GM12878 (cell line): ENCODE results near the gene POLDIP3. TPM values are rescaled to one million over a fixed set of nuclear protein-coding genes. Genes with fewer than 3 reads are reported as not detected.

Experiments used
- ATAC-seq: fragments of 200-7000 bp; cut with Tn5 transposase; 3 replicates; pipeline ENCODE4 v1.9.1; 2020; ENCODE audit warnings: mild to moderate bottlenecking, moderate library complexity
- Bru-seq: library from RNA; stranded (reverse); fragments of 400-500 nt; gene quantifications from one replicate; lab custom pipeline; 2021; lab: Mats Ljungman, UMichigan
- BruChase-seq, 2 experiments: library from RNA; stranded (reverse); fragments of 400-500 nt; gene quantifications; one replicate each; lab custom pipeline; 2021; lab: Mats Ljungman, UMichigan
- BruUV-seq: library from RNA; stranded (reverse); fragments of 400-500 nt; replicated peaks from 2 replicates; lab custom pipeline; 2021; lab: Mats Ljungman, UMichigan
- CTCF ChIA-PET: fragments of 300-600 bp; sonication (Branson Sonifier 250); formaldehyde crosslinking; extraction: SDS; loops from one replicate; lab custom pipeline; 2021; ENCODE audit warnings: inconsistent platforms; lab: Yijun Ruan, JAX
- POLR2A ChIA-PET: fragments of 350-600 bp; formaldehyde crosslinking; extraction: SDS; loops from one replicate; lab custom pipeline; 2021; ENCODE audit warnings: inconsistent platforms; lab: Charles Lee
- RAD21 ChIA-PET: fragments of 300-600 bp; sonication (Branson Sonifier 250); formaldehyde crosslinking; loops from one replicate; lab custom pipeline; 2023; ENCODE audit warnings: antibody characterized with exemption; ENCODE audit not compliant: unreplicated experiment; lab: Charles Lee
- SMC1A ChIA-PET: fragments of 300-600 bp; sonication (Branson Sonifier 250); formaldehyde crosslinking; loops from one replicate; lab custom pipeline; 2023; ENCODE audit not compliant: unreplicated experiment, uncharacterized antibody; lab: Charles Lee
- DNase-seq: peaks from one replicate; pipeline ENCODE4 v3.0.0-alpha.2; 2011; ENCODE audit warnings: low read depth, low spot score
- FAIRE-seq: peaks from 3 replicates; lab custom pipeline; 2011; peaks lifted over from hg19 to GRCh38; lab: Jason Lieb, UNC
- H2AFZ ChIP-seq: 2 replicates; pipeline ENCODE4 v1.6.0; 2011; ENCODE audit warnings: low read depth, low read length, control low read depth; ENCODE audit not compliant: control insufficient read depth
- H3K27ac ChIP-seq: 2 replicates; pipeline ENCODE4 v1.5.1; 2011; ENCODE audit warnings: control low read depth; ENCODE audit not compliant: control insufficient read depth, insufficient read depth
- H3K27me3 ChIP-seq, 2 experiments: replicated peaks in 1 of 2; 2 replicates each; pipeline versions ENCODE4 v1.6.0 to v1.6.1; 2011; ENCODE audit warnings: low read length in 1 of 2; ENCODE audit not compliant: control insufficient read depth in 2 of 2, insufficient read depth in 2 of 2
- H3K36me3 ChIP-seq, 2 experiments: 2 replicates each; pipeline ENCODE4 v1.5.1; 2011; ENCODE audit warnings: low read length in 1 of 2; ENCODE audit not compliant: control insufficient read depth in 2 of 2, insufficient read depth in 2 of 2
- H3K4me1 ChIP-seq: 2 replicates; pipeline ENCODE4 v1.6.1; 2011; ENCODE audit warnings: mild to moderate bottlenecking, low read length, moderate library complexity, mixed read lengths; ENCODE audit not compliant: control insufficient read depth, insufficient read depth
- H3K4me2 ChIP-seq: 2 replicates; pipeline ENCODE4 v1.6.0; 2011; ENCODE audit warnings: control low read depth; ENCODE audit not compliant: control insufficient read depth, insufficient read depth
- H3K4me3 ChIP-seq: fragments of 200-600 bp; sonication (generic); 2 replicates; pipeline ENCODE4 v1.5.1; 2016
- H3K79me2 ChIP-seq: 2 replicates; pipeline ENCODE4 v1.6.0; 2011; ENCODE audit warnings: low read length; ENCODE audit not compliant: control insufficient read depth, insufficient read depth
- H3K9ac ChIP-seq: 2 replicates; pipeline ENCODE4 v1.8.0; 2011; ENCODE audit warnings: low read length, control low read depth, mixed read lengths; ENCODE audit not compliant: control insufficient read depth, insufficient read depth
- H3K9me3 ChIP-seq: replicated peaks from 3 replicates; pipeline ENCODE4 v1.5.1; 2011; ENCODE audit warnings: mild to moderate bottlenecking, low read length; ENCODE audit not compliant: control insufficient read depth, insufficient read depth
- H4K20me1 ChIP-seq: 2 replicates; pipeline ENCODE4 v1.6.0; 2011; ENCODE audit not compliant: control insufficient read depth, insufficient read depth
- CHD1 ChIP-seq: IDR thresholded peaks from 2 replicates; pipeline ENCODE4 v1.6.1; 2012; ENCODE audit warnings: low read depth, low read length, improper control_type of control experiment
- CREM ChIP-seq: IDR thresholded peaks from 2 replicates; pipeline ENCODE4 v1.6.1; 2014; ENCODE audit warnings: antibody characterized with exemption, low read depth
- E4F1 ChIP-seq: fragments of 450-650 bp; IDR thresholded peaks from 2 replicates; pipeline ENCODE4 v1.6.1; 2018; ENCODE audit warnings: borderline replicate concordance, mild to moderate bottlenecking; ENCODE audit not compliant: partially characterized antibody
- FOXK2 ChIP-seq: fragments of 450-650 bp; IDR thresholded peaks from 2 replicates; pipeline ENCODE4 v1.6.1; 2017; ENCODE audit warnings: mild to moderate bottlenecking, moderate library complexity
- HDGF ChIP-seq: fragments of 450-650 bp; IDR thresholded peaks from 2 replicates; pipeline ENCODE4 v1.6.1; 2016; ENCODE audit warnings: antibody characterized with exemption
- IKZF2 ChIP-seq, 2 experiments: fragments of 450-650 bp; IDR thresholded peaks; 2 replicates each; pipeline ENCODE4 v1.6.1; 2017; ENCODE audit warnings: mild to moderate bottlenecking in 2 of 2, moderate library complexity in 2 of 2
- JUND ChIP-seq: IDR thresholded peaks from 2 replicates; pipeline ENCODE4 v1.6.1; 2012; ENCODE audit warnings: low read depth, mild to moderate bottlenecking, low read length, improper control_type of control experiment, moderate library complexity
- LARP7 ChIP-seq: fragments of 450-650 bp; IDR thresholded peaks from 2 replicates; pipeline ENCODE4 v1.6.1; 2017; ENCODE audit warnings: mild to moderate bottlenecking
- MEF2A ChIP-seq: IDR thresholded peaks from 2 replicates; pipeline ENCODE4 v1.6.1; 2011; ENCODE audit warnings: low read depth, mild to moderate bottlenecking, low read length, moderate library complexity; ENCODE audit not compliant: insufficient read depth
- MYB ChIP-seq: fragments of 150-350 bp; IDR thresholded peaks from 2 replicates; pipeline ENCODE4 v1.6.1; 2014; ENCODE audit warnings: mild to moderate bottlenecking, low read depth, low read length, borderline replicate concordance
- NFYB ChIP-seq: IDR thresholded peaks from 2 replicates; pipeline ENCODE4 v1.6.1; 2011; ENCODE audit warnings: low read depth, mild to moderate bottlenecking, low read length, improper control_type of control experiment, moderate library complexity; ENCODE audit not compliant: insufficient read depth
- RCOR1 ChIP-seq: conservative IDR thresholded peaks from 2 replicates; pipeline ENCODE4 v1.6.1; 2012; ENCODE audit warnings: low read depth, low read length, improper control_type of control experiment
- SREBF1 ChIP-seq: IDR thresholded peaks from 2 replicates; pipeline ENCODE4 v1.6.1; 2012; ENCODE audit warnings: mild to moderate bottlenecking, low read length
- SRF ChIP-seq, 2 experiments: IDR thresholded peaks; 2 replicates each; pipeline ENCODE4 v1.6.1; 2011; ENCODE audit warnings: low read depth in 2 of 2, low read length in 2 of 2, mild to moderate bottlenecking in 1 of 2, moderate library complexity in 1 of 2
- ZNF207 ChIP-seq: fragments of 450-650 bp; IDR thresholded peaks from 2 replicates; pipeline ENCODE4 v1.6.1; 2014; ENCODE audit warnings: antibody characterized with exemption, mild to moderate bottlenecking, borderline replicate concordance
- ZNF24 ChIP-seq: fragments of 450-650 bp; IDR thresholded peaks from 2 replicates; pipeline ENCODE4 v1.6.1; 2017; ENCODE audit warnings: antibody characterized with exemption, mild to moderate bottlenecking
- WGBS: methylation state at CpG from one replicate; pipeline ENCODE4 v1.1.6; 2016; ENCODE audit warnings: low lambda C conversion rate; ENCODE audit not compliant: insufficient replicate concordance, insufficient coverage; ENCODE audit errors: missing lambda C conversion rate; 5-methylcytosine and 5-hydroxymethylcytosine counted together
- in situ Hi-C: fragments of 300-500 bp; cut with MboI; formaldehyde crosslinking; loops from 9 replicates; pipeline ENCODE4 v1.14.3; 2018; ENCODE audit warnings: mixed read lengths
- intact Hi-C: fragments of 100-400 bp; cut with micrococcal nuclease; formaldehyde crosslinking; loops from one replicate; pipeline ENCODE4 v1.14.2; 2022; ENCODE audit not compliant: unreplicated experiment
- long read RNA-seq, 2 experiments: library from polyadenylated mRNA; unstranded; transcript quantifications; one replicate each; pipeline ENCODE4 v2.0.0, GENCODE V29; 2019 to 2020
- polyA minus RNA-seq, 3 experiments: library from RNA; depleted of rRNA, polyadenylated mRNA; stranded (reverse); fragments of >200 nt; gene quantifications; 2 replicates each; pipeline ENCODE4 v1.2.3, GENCODE V29; 2011
- polyA plus RNA-seq, 11 experiments: library from polyadenylated mRNA; depleted of rRNA in 4 of 11; unstranded in 6 of 11; stranded (reverse) in 5 of 11; fragments of >200 nt; fragmentation: Nextera tagmentation in 4 of 11; fragmentation: Illumina TruSeq in 1 of 11; extraction: Ambion mirVana in 4 of 11; extraction: Trizol in 1 of 11; gene quantifications; 1 replicate in 1 of 11; 2 replicates in 10 of 11; pipeline versions ENCODE4 v1.2.1 to v1.2.3, GENCODE V29; 2011 to 2016; ENCODE audit warnings: inconsistent platforms in 2 of 11, missing spikeins in 2 of 11, low read depth in 1 of 11
- total RNA-seq, 4 experiments: library from RNA; depleted of rRNA in 3 of 4; stranded (reverse); fragments of >200 nt in 3 of 4; fragmentation: Illumina TruSeq in 1 of 4; extraction: Trizol in 1 of 4; gene quantifications; 2 replicates each; pipeline versions ENCODE4 v1.2.1 to v1.2.3, GENCODE V29; 2013 to 2021

The POLDIP3 gene
- 25.8 and 29.0 TPM in 2 replicates for total RNA-seq (2013; cell fraction: nucleolus; rRNA removed)
- total RNA-seq (2014; rRNA removed) = 32.9 and 38.9 TPM in 2 replicates
- total RNA-seq (2014; rRNA removed; fragmentation: Illumina TruSeq; extraction: Trizol) = 25.9 and 27.0 TPM in 2 replicates
- 54.1 and 55.9 TPM in 2 replicates for total RNA-seq (2021)
- polyA plus RNA-seq (2011; ENCODE audit: low read depth) = 37.9 TPM
- 35.6 and 54.2 TPM in 2 replicates for polyA plus RNA-seq (2011; rRNA removed)
- polyA plus RNA-seq (2011; cell fraction: cytosol; rRNA removed) = 41.6 and 47.6 TPM in 2 replicates
- polyA plus RNA-seq (2011; cell fraction: nucleus; rRNA removed) = 54.4 and 62.1 TPM in 2 replicates
- polyA plus RNA-seq (2012) = 39.1 and 43.5 TPM in 2 replicates
- 43.3 and 52.6 TPM in 2 replicates for polyA plus RNA-seq (2014; fragmentation: Illumina TruSeq; extraction: Trizol)
- polyA plus RNA-seq (2014; fragmentation: Nextera tagmentation; extraction: Ambion mirVana) = 10 to 100 TPM; 14.8 to 19.3 TPM
- 46.4 and 49.3 TPM in 2 replicates for polyA plus RNA-seq (2014; rRNA removed)
- 10 to 100 TPM; 60.1 to 60.2 TPM for polyA plus RNA-seq (2016; fragmentation: Nextera tagmentation; extraction: Ambion mirVana)
- 33.2 and 42.9 TPM in 2 replicates for polyA minus RNA-seq (2011; rRNA and poly(A)+ RNA removed)
- 13.8 and 18.2 TPM in 2 replicates for polyA minus RNA-seq (2011; cell fraction: cytosol; rRNA and poly(A)+ RNA removed)
- 14.7 and 20.4 TPM in 2 replicates for polyA minus RNA-seq (2011; cell fraction: nucleus; rRNA and poly(A)+ RNA removed)
- Bru-seq, nascent RNA = percentile 83 among the genes with signal in this experiment
- BruChase-seq, experiment 1, labeled RNA remaining after a 6-hour chase = percentile 87 among the genes with signal in this experiment
- percentile 85 among the genes with signal in this experiment for BruChase-seq, experiment 2, labeled RNA remaining after a 2-hour chase
- long read RNA-seq, experiment 1, transcript POLDIP3-201 (9 exons, 3,441 nt) = major isoform, 37 of 48 reads
- long read RNA-seq, experiment 1, partial matches to known transcripts = 4 of 48 reads
- long read RNA-seq, experiment 1, other reads (novel, unspliced or antisense) = 3 of 48 reads
- long read RNA-seq, experiment 2, transcript POLDIP3-203 (8 exons, 3,323 nt) = minor isoform, 7 of 126 reads
- long read RNA-seq, experiment 2, transcript POLDIP3-201 (9 exons, 3,441 nt) = major isoform, 77 of 126 reads
- long read RNA-seq, experiment 2, partial matches to known transcripts = 13 of 126 reads
- long read RNA-seq, experiment 2, other reads (novel, unspliced or antisense) = 28 of 126 reads

- Histone ChIP-seq H3K27me3 (no peaks in the 10 kb centered on the region), H3K9ac (peak within 1 kb of the TSS; percentile 98), H3K9me3 (no peaks in the 10 kb centered on the region), H3K27ac (peak within 1 kb of the TSS; percentile 100), H3K36me3 (peaks cover 0 to 12% of the 10 kb centered on the region in 2 experiments; a peak in 2 of 4 replicates), H3K79me2 (peaks cover 46% of the 10 kb centered on the region), H4K20me1 (peaks cover 9% of the 10 kb centered on the region; the same call in 1 of the 2 replicates), H3K4me3 (peak within 1 kb of the TSS; percentile 94), H3K4me1 (peaks cover 17% of the 10 kb centered on the region), H2AFZ (peak within 1 kb of the TSS; percentile 92), H3K4me2 (peak within 1 kb of the TSS; percentile 93)
- ChIA-PET CTCF (interaction anchor here (0.9 to 4.0 kb wide), 7 partner anchors 29 to 175 kb away, joined by 3 to 21 read pairs (median 4); no protein-coding TSS in a partner anchor), SMC1A (interaction anchor here (0.6 to 1.6 kb wide), 5 partner anchors 41 to 592 kb away, joined by 3 to 6 read pairs (median 4); no protein-coding TSS in a partner anchor), RAD21 (interaction anchor here (0.6 to 1.7 kb wide), 8 partner anchors 28 to 524 kb away, joined by 3 to 6 read pairs (median 3); partner anchors contain the start of genes CYB5R3 and NDUFA6), POLR2A (interaction anchor here (0.5 to 2.1 kb wide), 10 partner anchors 33 to 995 kb away, joined by 3 to 7 read pairs (median 3); partner anchors contain the start of genes ARFGAP3 and CYB5R3)
- peak; percentile 100 for FAIRE-seq
- ATAC-seq = peak; percentile 79
- intact Hi-C loops = loop anchor here (2.0 to 10.0 kb wide), 5 partner anchors 34 to 520 kb away; partner anchors contain the start of genes CYB5R3, NDUFA6 and TTLL1
- in situ Hi-C loops = no loop called here
- no TSS peak for BruUV-seq
- WGBS = 1% methylated on average over 70 of the region's 85 CpGs
- DNase-seq = peak; percentile 78
- TF ChIP-seq E4F1 = peak; percentile 80
- TF ChIP-seq JUND = no peak
- peak in 1 of 2 experiments; percentile 79; a peak in 1 of 4 replicates for TF ChIP-seq SRF (IDR thresholded peaks at IDR 0.05; ENCODE audit: low read depth in 2 of 2, low read length in 2 of 2)
- TF ChIP-seq LARP7 = peak; percentile 95
- no peak for TF ChIP-seq FOXK2
- peak; percentile 79 for TF ChIP-seq HDGF
- peak; percentile 51 for TF ChIP-seq ZNF207
- no peak for TF ChIP-seq MYB
- TF ChIP-seq ZNF24 = 0 out of 2 replicates have a peak, but pooled peaks have one; percentile 21
- no peak for TF ChIP-seq MEF2A
- TF ChIP-seq CHD1 = no peak
- peak; percentile 65; the same call in 1 of the 2 replicates for TF ChIP-seq NFYB
- TF ChIP-seq SREBF1 = no peak
- TF ChIP-seq CREM = peak; percentile 44; the same call in 1 of the 2 replicates
- TF ChIP-seq RCOR1 = peak; percentile 98
- no peak for TF ChIP-seq IKZF2 (IDR thresholded peaks at IDR 0.05)
These were observed at the start of gene POLDIP3 for GRCh38 chr22:42614312-42615091. POLDIP3 (minus strand) TSS chr22:42614883; CDS start chr22:42614857, 26 bp downstream.
